Stimulated activated CD8-positive, alpha-beta memory T cell treated with anti-CD3 and anti-CD28 coated beads, Interleukin-15, amount 100 ng/mL, for 48 hours (primary cell): Measurements from ENCODE around the gene TMEM179.
"Not testable (repeated sequence)": the region's sequence is repeated elsewhere in the genome, so short reads cannot be mapped to it uniquely, and the experiment has no call there.

Experiments
- DNase-seq, 2 donors: peaks; one replicate each; pipeline ENCODE4 v3.0.0-alpha.2; 2020; ENCODE audit warnings: low read depth in 2 of 2

Gene TMEM179

DNA sequence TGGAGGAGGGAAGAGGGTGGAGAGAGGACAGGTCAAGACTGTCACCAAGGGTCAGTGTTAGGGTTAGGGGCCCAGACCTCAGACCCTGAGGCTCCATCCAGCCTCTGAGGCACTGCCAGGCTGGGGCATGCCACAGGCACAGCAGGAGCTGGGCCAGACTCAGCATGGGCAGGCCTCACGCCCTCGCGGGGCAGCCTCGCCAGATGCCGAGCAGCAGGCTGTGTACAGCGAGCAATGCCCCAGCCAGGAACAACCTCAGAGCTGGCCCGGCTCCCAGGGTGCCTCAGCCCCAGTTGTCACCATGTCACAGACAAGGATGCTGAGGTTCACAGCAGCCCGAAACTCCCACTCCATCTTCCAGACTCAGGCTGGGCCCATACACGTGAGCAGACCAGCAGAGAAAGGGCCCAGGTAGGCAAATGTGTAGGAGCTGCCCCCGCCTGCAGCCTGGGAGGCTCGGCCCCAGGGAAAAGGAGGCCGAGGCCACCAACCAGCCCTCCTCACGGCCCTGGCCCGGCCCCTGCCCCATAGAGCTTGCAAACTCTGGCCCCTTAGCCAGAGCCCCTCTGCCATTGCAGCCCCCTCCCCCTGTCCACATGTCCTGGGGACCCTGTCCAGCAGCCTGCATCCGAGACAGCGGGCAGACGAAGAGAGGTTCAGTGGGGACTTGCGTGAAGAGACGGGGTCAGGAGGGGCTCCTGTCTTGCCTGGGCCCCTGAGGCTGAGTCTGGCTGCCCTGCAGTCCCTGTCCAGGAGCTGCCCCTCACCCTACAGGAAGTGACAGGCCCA lies 17.5 kb downstream of the TMEM179 start:
- no peak for DNase-seq

DNA sequence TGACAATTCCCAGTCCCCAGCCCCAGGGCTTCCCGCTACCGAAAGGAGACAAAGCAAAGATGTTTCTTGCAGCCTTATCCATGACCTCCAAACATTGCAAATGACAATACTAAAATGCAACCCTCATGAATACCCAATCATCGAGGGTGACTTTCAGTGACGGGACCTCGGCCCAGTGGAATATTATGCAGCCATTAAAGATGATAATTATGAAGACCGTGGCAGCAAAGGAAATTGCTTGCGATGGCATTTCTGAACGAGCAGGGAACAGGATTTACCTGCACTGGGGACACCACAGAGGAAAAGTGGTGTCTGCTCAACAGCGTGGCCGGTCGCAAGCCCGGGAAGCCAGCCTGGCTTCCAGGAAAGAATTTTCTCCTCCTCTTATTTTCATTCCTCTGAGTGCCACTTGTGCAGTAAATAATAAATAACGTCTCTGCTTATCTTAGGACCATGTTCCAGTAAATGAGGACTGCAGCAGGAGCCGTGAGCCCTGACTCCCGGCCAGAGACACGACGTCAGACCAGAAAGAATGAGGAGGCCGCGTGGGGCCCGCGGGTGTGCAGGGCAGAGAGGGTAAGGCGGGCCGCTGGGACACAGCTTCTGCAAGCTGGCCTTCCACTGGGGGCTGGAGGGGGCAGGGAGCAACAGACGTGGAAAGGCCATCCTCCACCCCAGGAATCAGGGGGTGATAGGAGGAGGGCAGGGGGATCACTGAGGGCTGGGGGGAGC lies 18.4 kb downstream of the TMEM179 start:
- no peak for DNase-seq

DNA sequence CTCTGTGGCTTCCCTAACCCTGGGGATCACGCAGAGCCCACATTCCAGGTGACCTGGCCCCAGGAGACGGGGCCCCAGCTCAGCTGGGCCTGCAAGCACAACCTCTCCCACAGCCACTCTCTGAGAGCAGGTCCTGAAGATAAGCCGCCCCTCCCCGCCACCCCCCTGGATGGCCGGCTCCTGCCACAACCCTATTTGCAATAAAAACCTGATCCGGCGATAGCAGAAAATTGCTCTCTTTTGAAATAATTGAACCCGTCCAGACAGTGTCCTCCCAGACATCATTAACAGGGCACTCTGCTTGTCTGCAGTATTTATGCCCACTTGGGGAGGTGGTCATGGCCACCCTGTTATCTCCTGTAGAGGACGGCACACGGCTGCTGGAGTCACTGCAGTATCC lies 20.0 kb downstream of the TMEM179 start:
- DNase-seq: no peak

DNA sequence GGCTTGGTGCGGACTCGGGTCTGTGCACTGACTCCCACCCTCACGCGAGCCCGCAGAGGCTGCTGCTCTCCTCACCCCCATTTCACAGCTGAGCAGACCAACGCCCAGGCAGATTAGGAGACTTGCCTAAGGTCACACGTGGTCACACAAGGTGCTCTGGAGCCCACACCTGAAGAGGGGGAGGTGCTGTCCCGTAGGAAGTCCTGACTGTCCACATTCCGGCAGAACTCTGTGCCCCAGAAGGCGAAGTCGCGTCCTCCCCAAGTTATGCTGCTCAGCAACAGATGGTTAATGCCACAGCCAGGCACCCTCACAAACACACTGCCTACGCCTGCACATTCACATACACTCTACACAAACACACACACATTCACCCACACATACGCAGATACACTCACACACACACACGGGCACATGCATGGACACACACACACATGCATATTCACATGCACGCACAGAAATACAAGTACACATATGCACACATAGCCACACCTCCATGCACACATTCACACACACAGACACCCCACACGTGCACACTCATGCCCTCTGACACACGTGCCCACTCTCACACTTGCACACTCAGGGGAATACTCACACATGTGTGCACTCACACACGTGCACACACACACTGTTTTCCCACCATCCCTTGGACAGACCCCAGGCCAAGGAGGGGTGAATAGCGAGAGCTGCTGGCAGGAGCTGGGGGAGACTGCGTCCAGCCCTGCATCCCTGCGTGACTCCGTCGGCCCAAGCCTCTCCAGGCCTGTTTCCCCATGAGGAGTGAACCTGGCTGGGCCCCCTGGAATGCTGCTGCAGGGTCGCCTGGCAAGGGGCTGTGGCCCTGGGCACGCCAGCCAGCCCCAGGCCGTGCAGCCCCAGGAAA lies 20.9 kb downstream of the TMEM179 start:
- no peak for DNase-seq

DNA sequence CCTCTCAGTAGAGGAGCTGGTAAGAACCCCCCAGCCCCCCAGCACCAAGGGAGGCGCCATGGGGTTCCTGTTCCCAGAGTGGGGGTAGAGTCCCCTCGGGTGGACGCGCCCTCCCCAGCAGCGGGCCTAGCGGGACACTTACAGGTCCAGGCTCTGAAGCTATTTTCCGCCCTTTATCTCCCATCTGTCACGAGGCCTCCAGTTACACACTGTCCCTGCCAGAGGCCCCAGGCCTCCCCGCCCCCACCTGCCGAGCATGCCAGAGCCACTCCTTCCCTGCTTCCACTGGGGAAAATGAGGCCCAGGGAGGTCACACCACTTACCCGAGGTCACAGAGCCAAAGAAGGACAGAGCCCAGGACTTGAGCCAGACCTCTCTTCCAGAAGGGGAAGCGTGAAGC lies 21.9 kb downstream of the TMEM179 start:
- DNase-seq: no peak

DNA sequence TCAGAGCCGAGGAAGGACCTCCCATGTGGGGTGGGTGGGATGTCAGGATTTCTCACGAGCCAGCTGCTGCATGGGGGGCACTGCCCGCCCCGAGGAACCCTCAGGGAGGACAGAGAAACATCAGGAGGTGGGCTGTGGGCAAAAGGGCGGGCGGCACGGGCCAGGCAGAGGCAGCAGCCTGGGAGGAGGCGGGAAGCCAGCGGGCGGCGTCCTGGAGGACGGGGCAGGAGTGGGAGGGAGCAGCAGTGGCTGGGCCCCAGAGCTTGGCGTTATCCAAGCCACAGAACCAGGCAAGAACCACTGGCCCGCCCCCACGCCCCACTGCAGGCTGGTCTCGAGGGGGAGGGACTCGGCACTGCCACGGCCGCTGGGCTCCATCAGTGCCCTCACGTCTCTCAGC lies 22.6 kb downstream of the TMEM179 start:
- no peak for DNase-seq

DNA sequence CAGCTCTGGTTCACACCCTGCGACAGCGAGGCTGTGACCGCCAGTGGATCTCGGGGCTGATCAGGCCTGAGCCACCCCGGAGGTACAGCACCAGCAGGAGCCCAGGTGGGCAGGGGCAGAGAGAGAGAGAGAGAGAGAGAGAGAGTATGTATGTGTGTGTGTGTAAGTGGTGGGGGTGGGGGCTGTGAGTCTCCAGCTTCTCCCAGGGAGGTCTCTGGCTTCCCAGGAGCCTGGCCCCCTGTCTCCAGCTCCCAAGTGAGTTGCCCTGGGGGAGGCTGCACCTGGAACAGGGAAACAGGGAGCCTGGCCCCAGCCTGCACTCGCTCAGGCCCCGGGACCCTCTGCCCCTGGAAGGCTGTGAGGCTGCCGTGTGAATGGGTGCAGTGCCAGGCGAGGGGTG lies 23.1 kb downstream of the TMEM179 start:
- DNase-seq: no peak

DNA sequence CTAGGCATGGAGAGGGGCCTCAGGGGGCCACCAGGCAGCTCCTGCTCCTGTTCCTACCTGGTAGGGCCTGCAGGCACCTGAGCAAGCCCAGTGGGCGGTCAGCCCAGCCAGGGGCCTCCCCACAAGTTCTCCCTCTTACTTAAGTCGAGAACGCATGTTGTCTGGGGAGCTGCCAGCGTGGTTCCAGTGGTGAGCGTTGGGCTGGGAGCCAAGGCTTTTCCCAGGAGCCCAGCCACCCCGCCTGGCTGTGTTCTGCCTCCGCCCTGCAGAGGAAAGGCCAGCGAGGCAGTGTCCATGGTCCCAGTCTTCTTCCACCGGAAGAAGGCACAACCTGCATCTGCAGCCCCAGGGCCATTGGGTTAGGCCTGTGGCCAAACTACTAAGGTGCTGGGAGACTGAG lies 23.6 kb downstream of the TMEM179 start:
- DNase-seq: no peak

DNA sequence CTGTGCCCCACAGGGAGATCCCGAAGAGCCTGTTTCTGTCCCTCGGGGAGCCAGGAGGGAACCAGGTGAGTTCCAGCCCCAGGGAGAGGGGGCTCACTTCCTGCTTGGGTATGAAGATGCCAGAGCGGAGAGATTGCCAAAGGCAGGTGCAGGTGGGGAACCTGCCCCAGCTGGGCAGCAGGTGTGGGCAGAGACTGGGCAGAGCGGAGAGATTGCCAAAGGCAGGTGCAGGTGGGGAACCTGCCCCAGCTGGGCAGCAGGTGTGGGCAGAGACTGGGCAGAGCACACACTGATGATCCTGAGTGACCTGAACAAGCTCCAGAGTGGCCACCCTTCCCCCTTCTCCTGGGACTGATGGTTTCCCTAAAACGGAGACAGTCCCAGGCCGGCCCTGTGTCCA lies 24.6 kb downstream of the TMEM179 start:
- DNase-seq: not testable (repeated sequence)

DNA sequence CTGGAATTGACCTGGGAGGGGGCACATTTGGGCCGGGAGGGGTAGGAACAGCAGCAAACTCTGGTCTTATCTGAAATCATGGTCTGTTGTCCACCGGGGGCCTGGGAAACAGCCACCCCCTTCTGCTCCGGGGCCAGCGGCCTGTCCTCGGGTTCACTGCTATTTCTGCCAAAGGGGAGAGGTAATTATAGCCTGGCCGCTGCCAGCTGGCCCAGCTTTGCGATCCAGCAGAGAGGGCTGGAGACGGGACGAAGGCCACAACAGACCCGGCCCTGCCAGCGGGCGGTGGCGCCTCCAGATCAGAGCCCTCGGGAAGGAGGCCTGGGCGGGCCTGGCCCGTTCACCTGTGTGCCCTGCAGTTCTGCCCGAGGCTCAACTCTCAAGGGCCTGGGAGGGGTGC lies 25.1 kb downstream of the TMEM179 start, which contains the start of gene C14orf180:
C14orf180 (plus strand) TSS at position 258 of the 400 bp plus-strand sequence. CDS start 6,667 bp downstream, outside the sequence.
- DNase-seq: no peak

DNA sequence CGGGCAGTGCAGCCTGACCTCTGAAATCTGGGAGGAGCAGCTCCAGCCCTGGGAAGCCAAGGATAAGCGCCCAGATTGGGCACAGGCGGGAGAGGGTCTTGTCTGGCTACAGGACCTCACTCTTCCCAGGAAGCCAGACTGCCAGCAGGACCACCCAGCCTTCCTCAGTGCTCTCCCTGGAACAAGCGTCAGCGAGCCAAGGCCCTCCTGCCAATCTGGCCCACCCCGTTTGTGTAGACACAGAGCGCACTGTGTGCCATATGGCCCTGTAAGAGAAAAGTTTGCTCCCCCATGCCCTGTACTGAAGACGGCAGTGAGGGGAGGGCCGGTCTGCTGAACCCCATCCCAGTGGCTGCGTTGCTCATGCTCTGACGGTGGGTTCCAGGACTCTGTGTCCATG lies 26.3 kb downstream of the TMEM179 start:
- no peak for DNase-seq

DNA sequence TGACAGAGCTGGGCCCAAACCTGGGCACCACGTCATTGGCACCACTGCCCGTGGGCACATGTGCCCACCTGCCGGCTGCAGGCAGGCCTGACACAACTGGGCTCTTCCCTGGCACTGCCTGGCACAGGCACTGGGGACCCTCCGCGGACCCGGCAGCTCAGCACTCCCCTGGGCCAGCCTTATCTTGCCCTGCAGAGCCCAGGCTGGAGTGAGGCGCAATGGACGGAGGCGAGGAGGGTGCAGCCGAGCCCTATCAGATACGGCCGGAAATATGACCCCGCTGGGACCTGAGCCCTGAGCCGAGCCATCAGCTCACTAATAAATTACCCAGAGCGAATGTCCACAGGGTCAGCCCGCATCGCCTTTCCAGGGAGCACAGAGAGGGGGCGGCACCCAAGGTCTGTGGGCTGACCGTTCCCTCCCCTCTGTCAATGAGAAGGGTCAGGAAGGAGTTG lies 26.7 kb downstream of the TMEM179 start:
- no peak for DNase-seq

DNA sequence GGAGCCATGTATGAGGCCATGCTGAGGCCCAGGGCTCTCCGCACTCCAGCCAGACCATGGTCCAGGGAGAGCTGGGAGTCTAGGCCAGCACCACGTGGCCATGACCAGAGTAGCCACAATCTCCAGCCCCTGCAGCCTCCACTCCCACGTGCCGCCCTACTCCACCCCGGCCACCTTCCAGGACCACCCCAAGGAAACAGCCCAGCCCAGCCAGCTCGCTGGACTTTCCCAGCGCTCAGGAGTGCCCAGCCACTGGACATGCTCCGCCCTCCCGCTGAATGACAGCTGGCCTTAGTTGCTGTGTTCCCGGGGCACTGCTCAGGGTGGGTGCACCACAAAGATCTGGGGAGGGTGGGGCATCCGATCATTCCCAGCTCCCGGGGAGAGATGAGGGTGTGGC lies 27.1 kb downstream of the TMEM179 start:
- DNase-seq: no peak

DNA sequence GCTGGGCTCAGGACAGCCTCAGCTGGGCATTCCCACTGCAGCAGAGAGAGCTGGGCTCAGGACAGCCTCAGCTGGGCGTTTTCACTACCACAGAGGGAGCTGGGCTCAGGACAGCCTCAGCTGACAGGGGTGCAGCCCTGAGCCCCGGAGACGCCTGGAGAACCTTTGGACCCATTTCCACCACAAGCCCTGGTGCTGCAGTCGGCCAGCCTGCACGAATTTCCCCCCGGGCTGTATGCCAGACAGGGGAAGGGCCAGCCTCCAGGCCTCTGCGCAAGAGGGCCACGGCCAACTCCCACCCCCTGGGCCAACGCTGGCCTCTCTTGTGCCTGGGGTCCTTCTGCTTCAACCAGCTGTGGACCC lies 27.6 kb downstream of the TMEM179 start:
- DNase-seq: no peak

DNA sequence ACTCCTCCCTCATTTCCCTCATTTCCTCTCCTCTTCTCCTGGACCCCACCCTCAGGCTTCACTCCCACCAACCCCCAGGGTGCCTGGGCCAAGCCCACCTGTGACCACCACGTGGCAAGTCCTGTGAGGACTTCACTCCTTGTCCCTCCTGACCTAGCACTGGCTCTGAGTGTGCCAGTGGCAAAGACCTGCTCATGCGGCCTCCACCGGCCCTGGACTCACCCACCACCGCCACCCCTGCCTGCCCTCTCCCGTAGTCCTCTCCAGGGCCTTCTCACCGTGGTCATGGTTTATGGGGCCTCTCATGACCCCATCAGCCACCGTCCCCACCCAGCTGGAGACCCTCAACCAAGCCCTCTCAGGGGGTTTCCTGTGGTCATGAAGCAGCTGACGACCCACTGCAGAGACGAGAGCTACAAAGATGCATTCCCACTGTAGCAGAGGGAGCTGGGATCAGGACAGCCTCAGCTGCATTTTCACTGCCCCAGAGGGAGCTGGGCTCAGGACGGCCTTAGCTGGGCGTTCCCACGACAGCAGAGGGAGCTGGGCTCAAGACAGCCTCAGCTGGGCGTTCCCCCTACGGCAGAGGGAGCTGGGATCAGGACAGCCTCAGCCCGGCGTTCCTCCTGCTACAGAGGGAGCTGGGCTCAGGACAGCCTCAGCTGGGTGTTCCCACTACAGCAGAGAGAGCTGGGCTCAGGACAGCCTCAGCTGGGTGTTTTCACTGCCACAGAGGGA lies 28.2 kb downstream of the TMEM179 start:
- DNase-seq: no peak

DNA sequence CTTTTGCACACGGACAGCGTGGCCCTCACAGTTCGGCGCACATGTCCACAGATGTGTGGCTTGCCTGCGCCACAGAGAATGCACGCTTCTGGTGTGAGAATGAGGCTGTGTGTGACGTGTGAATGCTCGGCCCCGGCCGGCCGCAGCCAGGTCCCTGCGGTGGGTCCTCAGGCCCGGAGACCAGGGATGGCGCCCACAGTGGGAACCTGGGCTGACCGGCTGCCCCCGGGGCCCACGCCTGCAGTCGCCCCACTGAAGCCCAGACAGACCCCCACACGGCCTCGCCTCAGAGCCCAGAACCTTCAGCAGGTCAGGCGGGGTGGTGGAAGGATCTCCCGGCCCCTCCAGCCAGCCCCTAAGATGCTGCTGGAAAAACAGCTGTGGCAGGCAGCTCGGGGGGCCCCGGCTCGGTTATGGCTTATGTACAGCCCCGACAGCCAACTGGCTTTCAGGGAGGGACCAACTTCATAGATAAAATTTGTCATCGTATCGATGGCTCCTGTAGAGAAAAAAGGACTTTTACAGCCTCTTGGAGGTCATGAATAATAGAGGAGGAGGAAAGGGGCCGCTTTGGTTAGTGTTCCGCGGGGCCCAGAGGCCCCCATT lies 29.5 kb downstream of the TMEM179 start:
- DNase-seq: no peak

DNA sequence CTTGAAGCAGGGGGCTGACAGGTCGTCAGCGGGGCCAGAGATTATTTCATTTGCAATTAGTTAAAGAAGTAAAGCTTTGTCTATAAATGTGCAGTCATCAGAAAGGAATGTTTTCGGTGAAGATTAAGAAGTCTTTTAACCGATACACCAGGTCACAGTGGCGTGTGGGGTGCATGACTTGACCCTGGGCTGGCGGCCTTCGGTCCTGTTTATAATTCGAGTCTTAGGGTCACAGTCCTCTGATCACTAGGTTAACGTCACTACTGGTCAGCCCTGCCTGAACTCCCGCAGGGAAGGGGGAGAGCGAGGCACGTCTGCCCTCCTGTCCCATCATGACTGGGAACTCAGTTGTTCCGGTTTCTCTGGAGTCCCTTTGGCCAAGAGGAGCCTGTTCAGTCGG lies 30.0 kb downstream of the TMEM179 start:
- no peak for DNase-seq

DNA sequence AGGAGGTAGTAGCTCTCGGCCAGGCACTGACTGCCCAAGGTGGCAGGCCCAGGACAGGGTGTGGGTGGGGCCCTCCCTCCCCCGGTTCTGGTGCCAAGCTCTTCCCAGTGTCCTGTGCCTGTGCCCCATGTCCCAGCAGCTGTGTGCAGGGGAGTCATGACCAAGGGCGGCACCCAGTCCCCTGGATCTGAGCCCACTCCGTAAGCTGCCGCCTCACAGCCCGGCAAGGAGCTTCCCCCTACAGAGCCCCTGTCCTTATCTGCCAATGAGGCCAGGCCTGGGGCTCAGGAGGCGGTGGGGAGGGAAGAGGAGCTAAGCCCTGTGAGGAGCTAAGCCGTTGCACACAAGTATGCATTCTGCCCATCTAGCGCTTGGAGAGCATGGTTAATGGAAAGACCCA lies 30.6 kb downstream of the TMEM179 start:
- no peak for DNase-seq

DNA sequence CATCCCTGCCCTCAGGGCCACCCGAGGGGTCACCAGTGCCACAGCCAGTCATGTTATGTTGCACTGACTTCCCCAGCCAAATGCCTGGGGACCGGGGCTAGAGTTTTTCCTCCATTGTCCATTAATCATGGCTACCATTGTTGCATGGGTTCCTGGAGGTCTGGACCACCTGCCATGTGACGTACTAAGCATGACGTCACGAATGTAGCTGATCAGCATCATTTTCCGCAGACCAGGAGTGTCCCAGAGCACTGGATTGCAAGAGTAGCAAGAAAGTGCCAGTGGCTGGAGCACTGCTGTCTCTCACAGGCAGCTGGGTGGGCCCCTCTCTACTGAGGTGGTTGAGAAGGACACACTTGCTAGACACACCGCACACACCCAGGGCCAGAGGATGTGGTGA lies 31.9 kb downstream of the TMEM179 start:
- DNase-seq: no peak

DNA sequence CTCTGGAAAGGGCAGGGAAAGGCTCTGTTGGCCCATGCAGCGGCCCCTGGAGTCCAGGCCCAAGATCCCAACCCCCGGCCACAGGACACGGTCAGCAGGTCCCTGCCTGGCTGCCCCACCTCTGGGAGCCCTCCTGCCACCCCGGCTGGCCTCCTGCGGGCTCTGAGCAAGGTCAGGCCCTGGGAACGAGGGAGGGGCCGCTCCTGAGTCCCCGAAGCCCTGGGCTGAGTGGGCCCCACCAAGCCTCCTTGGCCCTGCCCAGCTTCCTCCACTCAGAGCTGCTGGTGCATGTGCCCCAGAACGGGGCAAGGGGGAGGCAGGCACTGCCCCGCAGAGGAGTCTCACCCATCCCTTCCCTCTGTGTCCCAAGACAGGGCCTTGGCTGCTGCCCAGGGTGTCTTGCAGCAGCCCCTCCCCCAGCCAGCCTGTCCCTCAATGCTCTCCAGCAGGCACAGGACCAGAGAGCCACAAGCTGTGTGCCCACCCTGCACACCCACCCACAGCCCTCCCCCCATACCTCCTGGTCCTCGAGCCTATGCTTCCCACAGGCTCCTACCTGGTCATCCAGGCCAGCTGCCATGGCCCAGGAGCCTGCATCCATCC lies 32.4 kb downstream of the TMEM179 start:
- DNase-seq: no peak

DNA sequence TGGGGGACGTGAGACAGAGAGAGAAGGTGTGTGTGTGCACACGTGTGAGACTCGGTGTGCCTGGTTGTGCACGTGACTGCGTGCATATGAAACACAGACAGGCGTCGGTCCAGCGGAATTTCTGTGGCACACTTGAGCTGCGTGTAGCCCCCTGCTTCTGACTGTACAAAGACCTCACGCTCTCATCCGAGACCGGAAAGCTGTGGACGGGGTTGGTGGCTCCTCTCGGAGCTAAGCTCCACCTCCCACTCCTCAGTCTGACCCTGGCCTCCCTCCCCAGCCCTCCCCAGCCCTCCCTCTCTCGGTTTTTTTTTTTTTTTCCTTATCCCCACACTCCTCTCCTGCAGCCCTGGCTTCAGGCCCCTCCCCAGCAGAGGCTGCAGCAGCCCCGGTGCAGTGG lies 33.3 kb downstream of the TMEM179 start:
- DNase-seq: no peak
